Glutamatergic neuron (in vitro differentiated cells): ENCODE results near the gene OR10K1. TPM values are rescaled to one million over a fixed set of nuclear protein-coding genes. Genes with fewer than 3 reads are reported as not detected.

Experiments used
- DNase-seq: peaks from one replicate; pipeline ENCODE4 v3.0.0; 2022
- H3K27ac Mint-ChIP-seq: one replicate; pipeline ENCODE4 v1.8.0; 2020; ENCODE audit warnings: mild to moderate bottlenecking, mixed read lengths, inconsistent platforms; ENCODE audit not compliant: unreplicated experiment
- H3K27me3 Mint-ChIP-seq: one replicate; pipeline ENCODE4 v1.8.0; 2020; ENCODE audit warnings: mild to moderate bottlenecking, moderate library complexity, mixed read lengths, inconsistent platforms; ENCODE audit not compliant: unreplicated experiment
- H3K36me3 Mint-ChIP-seq: one replicate; pipeline ENCODE4 v1.8.0; 2020; ENCODE audit warnings: mild to moderate bottlenecking, mixed read lengths, inconsistent platforms; ENCODE audit not compliant: unreplicated experiment
- H3K4me1 Mint-ChIP-seq: one replicate; pipeline ENCODE4 v1.8.0; 2020; ENCODE audit warnings: mild to moderate bottlenecking, low read depth, mixed read lengths, inconsistent platforms; ENCODE audit not compliant: unreplicated experiment
- H3K4me3 Mint-ChIP-seq: one replicate; pipeline ENCODE4 v1.8.0; 2020; ENCODE audit warnings: mild to moderate bottlenecking, mixed read lengths, inconsistent platforms; ENCODE audit not compliant: unreplicated experiment
- H3K9me3 Mint-ChIP-seq: one replicate; pipeline ENCODE4 v1.8.0; 2020; ENCODE audit warnings: mild to moderate bottlenecking, moderate library complexity, mixed read lengths, inconsistent platforms; ENCODE audit not compliant: unreplicated experiment
- total RNA-seq: library from RNA; stranded (reverse); fragmentation: NEBNext Ultra II Directional; extraction: Animal tissue kit (Norgen Biotek cat#: 25700); gene quantifications from one replicate; pipeline ENCODE4 v1.2.1, GENCODE V29; 2021; ENCODE audit not compliant: unreplicated experiment
- TF ChIP-seq, protein P1 (sequence below): fragments of 200-600 bp; sonication (generic); IDR thresholded peaks from one replicate; pipeline ENCODE4 v1.5.0; 2021; ENCODE audit not compliant: partially characterized antibody, unreplicated experiment

Gene OR10K1
- total RNA-seq, 1 donor from 2014 or later, result not detected

GRCh38 chr1:158457246-158457645 is 4.4 kb upstream of the OR10K1 start:
- DNase-seq, result no peak
- Mint-ChIP-seq H3K27me3 (no peaks in the 10 kb centered on the region), H3K4me1 (no peaks in the 10 kb centered on the region), H3K4me3 (no peak overlapping the region), H3K27ac (no peak overlapping the region), H3K36me3 (no peaks in the 10 kb centered on the region), H3K9me3 (no peaks in the 10 kb centered on the region)
- TF ChIP-seq, protein P1, sequence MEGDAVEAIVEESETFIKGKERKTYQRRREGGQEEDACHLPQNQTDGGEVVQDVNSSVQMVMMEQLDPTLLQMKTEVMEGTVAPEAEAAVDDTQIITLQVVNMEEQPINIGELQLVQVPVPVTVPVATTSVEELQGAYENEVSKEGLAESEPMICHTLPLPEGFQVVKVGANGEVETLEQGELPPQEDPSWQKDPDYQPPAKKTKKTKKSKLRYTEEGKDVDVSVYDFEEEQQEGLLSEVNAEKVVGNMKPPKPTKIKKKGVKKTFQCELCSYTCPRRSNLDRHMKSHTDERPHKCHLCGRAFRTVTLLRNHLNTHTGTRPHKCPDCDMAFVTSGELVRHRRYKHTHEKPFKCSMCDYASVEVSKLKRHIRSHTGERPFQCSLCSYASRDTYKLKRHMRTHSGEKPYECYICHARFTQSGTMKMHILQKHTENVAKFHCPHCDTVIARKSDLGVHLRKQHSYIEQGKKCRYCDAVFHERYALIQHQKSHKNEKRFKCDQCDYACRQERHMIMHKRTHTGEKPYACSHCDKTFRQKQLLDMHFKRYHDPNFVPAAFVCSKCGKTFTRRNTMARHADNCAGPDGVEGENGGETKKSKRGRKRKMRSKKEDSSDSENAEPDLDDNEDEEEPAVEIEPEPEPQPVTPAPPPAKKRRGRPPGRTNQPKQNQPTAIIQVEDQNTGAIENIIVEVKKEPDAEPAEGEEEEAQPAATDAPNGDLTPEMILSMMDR, result no peak

DNA sequence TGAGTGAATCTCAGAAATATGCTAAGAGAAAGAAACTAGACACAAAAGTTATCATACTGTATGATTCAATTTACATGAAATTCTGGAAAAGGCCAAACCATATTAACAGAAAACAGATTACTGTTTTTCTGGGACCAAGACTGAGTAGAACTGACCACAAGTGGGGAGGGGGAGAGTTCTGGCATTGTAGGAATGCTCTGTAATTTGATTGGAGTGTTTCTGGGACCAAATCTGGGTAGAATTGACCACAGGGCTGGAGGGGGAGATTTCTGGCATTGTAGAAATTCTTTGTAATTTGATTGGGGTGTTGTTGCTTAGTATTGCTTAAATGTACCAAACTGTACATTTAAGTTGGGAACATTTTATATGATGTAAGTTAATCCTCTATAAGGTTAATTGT is 3.4 kb upstream of the OR10K1 start:
- Mint-ChIP-seq H3K36me3 (no peaks in the 10 kb centered on the region), H3K27ac (no peak overlapping the region), H3K4me3 (no peak overlapping the region), H3K27me3 (no peaks in the 10 kb centered on the region), H3K4me1 (no peaks in the 10 kb centered on the region), H3K9me3 (no peaks in the 10 kb centered on the region)
- DNase-seq, result no peak
- TF ChIP-seq, protein P1, result no peak

- TF ChIP-seq, protein P1, result no peak
- no peak within 1 kb of the TSS for H3K4me3 Mint-ChIP-seq
- no peaks in the 10 kb centered on the region for H3K9me3 Mint-ChIP-seq
- H3K4me1 Mint-ChIP-seq, result no peaks in the 10 kb centered on the region
- no peak within 1 kb of the TSS for H3K27ac Mint-ChIP-seq
- DNase-seq, result no peak
- H3K36me3 Mint-ChIP-seq, result no peaks in the 10 kb centered on the region
- H3K27me3 Mint-ChIP-seq, result no peaks in the 10 kb centered on the region
Observed at GRCh38 chr1:158471920-158472319, 10.3 kb downstream of the OR10K1 start, which contains the start of gene OR10R2. Gene OR10R2 (plus strand): TSS chr1:158472220. CDS start chr1:158472326, 106 bp downstream.

GRCh38 chr1:158485455-158485854 is 23.8 kb downstream of the OR10K1 start:
- TF ChIP-seq, protein P1, result no peak
- Mint-ChIP-seq H3K9me3 (no peaks in the 10 kb centered on the region), H3K4me3 (no peak overlapping the region), H3K27me3 (no peaks in the 10 kb centered on the region), H3K27ac (no peak overlapping the region), H3K36me3 (no peaks in the 10 kb centered on the region), H3K4me1 (no peaks in the 10 kb centered on the region)
- no peak for DNase-seq

GRCh38 chr1:158491316-158491715 is 29.7 kb downstream of the OR10K1 start:
- no peak overlapping the region for H3K4me3 Mint-ChIP-seq
- no peaks in the 10 kb centered on the region for H3K9me3 Mint-ChIP-seq
- no peaks in the 10 kb centered on the region for H3K36me3 Mint-ChIP-seq
- TF ChIP-seq, protein P1, result no peak
- H3K4me1 Mint-ChIP-seq, result no peaks in the 10 kb centered on the region
- no peaks in the 10 kb centered on the region for H3K27me3 Mint-ChIP-seq
- H3K27ac Mint-ChIP-seq, result no peak overlapping the region
- DNase-seq, result no peak
